Liver (tissue), 9 donors: ENCODE data around the gene MYCL. TPM values are rescaled to one million over a fixed set of nuclear protein-coding genes. Genes with fewer than 3 reads are reported as not detected.

ENCODE experiments used
- DNase-seq: peaks from one replicate; pipeline ENCODE4 v3.0.0-alpha.2; 2017; ENCODE audit warnings: low spot score
- H3K27ac ChIP-seq, 2 donors: one replicate each; pipeline ENCODE4 v1.7.0; 2013; ENCODE audit warnings: inconsistent platforms in 2 of 2, low read length in 2 of 2, control low read depth in 1 of 2, low read depth in 1 of 2, mild to moderate bottlenecking in 1 of 2
- H3K27me3 ChIP-seq, 4 donors: one replicate each; pipeline versions ENCODE4 v1.6.1 to v1.7.0; 2013; ENCODE audit warnings: low read length in 3 of 4, inconsistent platforms in 1 of 4, mild to moderate bottlenecking in 1 of 4, moderate library complexity in 1 of 4; ENCODE audit not compliant: control insufficient read depth in 4 of 4, insufficient read depth in 4 of 4
- H3K36me3 ChIP-seq, 4 donors: one replicate each; pipeline versions ENCODE4 v1.6.1 to v1.7.0; 2013; ENCODE audit warnings: low read length in 3 of 4, mild to moderate bottlenecking in 3 of 4, low read depth in 1 of 4, moderate library complexity in 1 of 4; ENCODE audit not compliant: control insufficient read depth in 4 of 4, insufficient read depth in 3 of 4
- H3K4me1 ChIP-seq, 4 donors: one replicate each; pipeline versions ENCODE4 v1.6.1 to v1.7.0; 2013; ENCODE audit warnings: low read length in 3 of 4, mild to moderate bottlenecking in 3 of 4, moderate library complexity in 1 of 4; ENCODE audit not compliant: control insufficient read depth in 4 of 4, insufficient read depth in 4 of 4
- H3K4me3 ChIP-seq, 3 donors: one replicate each; pipeline versions ENCODE4 v1.6.1 to v1.7.0; 2013; ENCODE audit warnings: low read length in 3 of 3, control low read depth in 1 of 3, low read depth in 1 of 3, mild to moderate bottlenecking in 1 of 3
- H3K9ac ChIP-seq, 2 donors: one replicate each; pipeline ENCODE4 v1.7.0; 2013; ENCODE audit warnings: low read length in 2 of 2, mild to moderate bottlenecking in 2 of 2, moderate library complexity in 2 of 2, control low read depth in 1 of 2, low read depth in 1 of 2
- H3K9me3 ChIP-seq, 4 donors: one replicate each; pipeline versions ENCODE4 v1.6.1 to v1.7.0; 2013; ENCODE audit warnings: low read length in 3 of 4; ENCODE audit not compliant: control insufficient read depth in 4 of 4
- ATF3 ChIP-seq: IDR thresholded peaks from 2 replicates; pipeline ENCODE4 v1.6.1; 2016; ENCODE audit warnings: antibody characterized with exemption
- CTCF ChIP-seq: fragments of 150-350 bp; IDR thresholded peaks from 2 replicates; pipeline ENCODE4 v1.5.1; 2017; ENCODE audit warnings: improper control_type of control experiment, low read depth, low read length; ENCODE audit not compliant: missing input control
- FOXA1 ChIP-seq: IDR thresholded peaks from 2 replicates; pipeline ENCODE4 v1.6.1; 2016; ENCODE audit warnings: antibody characterized with exemption
- GABPA ChIP-seq, 2 donors: IDR thresholded peaks in 1 of 2; conservative IDR thresholded peaks in 1 of 2; 2 replicates each; pipeline ENCODE4 v1.6.1; 2016; ENCODE audit warnings: antibody characterized with exemption in 2 of 2, mild to moderate bottlenecking in 1 of 2, moderate library complexity in 1 of 2
- HNF4A ChIP-seq, 2 donors: conservative IDR thresholded peaks; 2 replicates each; pipeline ENCODE4 v1.6.1; 2016; ENCODE audit warnings: antibody characterized with exemption in 2 of 2, mild to moderate bottlenecking in 2 of 2
- JUND ChIP-seq, 2 donors: IDR thresholded peaks; 2 replicates each; pipeline ENCODE4 v1.6.1; 2016; ENCODE audit warnings: antibody characterized with exemption in 2 of 2
- NR2F2 ChIP-seq: IDR thresholded peaks from 2 replicates; pipeline ENCODE4 v1.6.1; 2016; ENCODE audit warnings: antibody characterized with exemption
- RAD21 ChIP-seq, 2 donors: IDR thresholded peaks; 2 replicates each; pipeline ENCODE4 v1.6.1; 2016; ENCODE audit warnings: antibody characterized with exemption in 2 of 2, mild to moderate bottlenecking in 2 of 2
- REST ChIP-seq: IDR thresholded peaks from 2 replicates; pipeline ENCODE4 v1.6.1; 2016; ENCODE audit warnings: antibody characterized with exemption, mild to moderate bottlenecking
- RXRA ChIP-seq, 2 donors: IDR thresholded peaks; 2 replicates each; pipeline ENCODE4 v1.6.1; 2017 to 2018; ENCODE audit warnings: antibody characterized with exemption in 2 of 2, mild to moderate bottlenecking in 1 of 2
- TAF1 ChIP-seq: conservative IDR thresholded peaks from 2 replicates; pipeline ENCODE4 v1.6.1; 2016; ENCODE audit warnings: antibody characterized with exemption, mild to moderate bottlenecking
- WGBS: extraction: QIAGEN DNeasy Blood & Tissue Kit; methylation state at CpG from one replicate; pipeline ENCODE4 v1.1.7; 2013; 5-methylcytosine and 5-hydroxymethylcytosine counted together
- polyA plus RNA-seq, 2 donors: library from polyadenylated mRNA; stranded (reverse) in 1 of 2; unstranded in 1 of 2; fragments of 200-250 nt in 1 of 2; fragments of >200 nt in 1 of 2; fragmentation: Nextera tagmentation in 1 of 2; extraction: Ambion mirVana in 1 of 2; gene quantifications; one replicate each; pipeline versions ENCODE4 v1.2.1 to v1.2.3, GENCODE V29; 2013 to 2015
- total RNA-seq, 2 donors: library from RNA; depleted of rRNA; stranded (reverse); fragments of >200 nt; gene quantifications; one replicate each; pipeline ENCODE4 v1.2.3, GENCODE V29; 2014
- TF ChIP-seq, protein P1 (sequence below): IDR thresholded peaks from 2 replicates; pipeline ENCODE4 v1.6.1; 2016; ENCODE audit warnings: antibody characterized with exemption
- donor health status: healthy.
- donor health status: healthy.
- donor health status: healthy.
- donor health status: healthy.
- donor health status: healthy.

The MYCL gene
- total and polyA plus RNA-seq, 4 donors, result 1.8 to 6.6 (median 2.5) TPM

- TF ChIP-seq REST (no peak), RXRA (IDR thresholded peaks at IDR 0.05) (no peak)
Observed at GRCh38 chr1:39861003-39861402, 40.7 kb downstream of the MYCL start (continued).

DNA sequence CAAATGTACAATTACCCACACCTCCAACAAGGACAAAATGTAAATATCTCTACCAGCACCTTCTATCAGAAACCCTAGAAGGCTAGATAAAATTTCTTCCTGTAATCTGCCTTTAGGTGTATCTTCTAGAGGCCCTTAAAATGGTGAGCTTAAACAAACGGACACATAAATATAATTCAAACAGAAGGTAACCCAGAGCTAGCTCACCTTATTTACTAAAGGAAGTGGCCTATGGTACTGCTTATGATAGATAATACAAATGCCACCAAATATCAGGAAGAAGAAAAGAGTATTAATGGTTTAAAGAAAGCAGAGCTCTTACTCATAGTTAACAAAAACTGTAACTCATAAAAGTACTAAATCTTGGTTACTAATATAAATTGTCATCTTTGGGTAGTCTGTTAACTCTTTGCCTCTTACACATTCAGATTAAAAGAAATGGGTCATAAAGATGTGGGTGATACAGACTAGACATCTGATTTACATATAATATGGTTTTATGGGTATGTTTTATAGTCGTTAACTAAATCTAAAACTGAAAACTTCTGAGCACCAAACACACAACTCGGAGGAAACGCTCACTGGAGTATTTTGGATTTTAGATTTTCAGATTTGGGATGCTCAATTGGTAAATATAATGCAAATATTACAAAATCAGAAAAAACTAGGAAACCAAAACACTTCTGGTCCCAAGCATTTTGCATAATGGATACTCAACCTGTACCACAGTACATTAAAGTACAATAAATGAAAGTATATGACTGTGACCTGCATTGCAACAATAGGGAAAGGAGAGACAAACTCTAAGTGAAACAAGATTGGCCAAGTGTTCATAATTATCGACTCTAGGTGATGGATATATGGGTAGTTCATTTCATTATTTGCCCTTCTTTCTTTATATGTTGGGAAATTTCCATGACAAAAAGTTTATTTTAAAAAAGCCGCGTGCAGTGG lies 41.6 kb downstream of the MYCL start:
- no peak for DNase-seq
- H3K9me3 ChIP-seq, result no peaks in the 10 kb centered on the region
- no peak overlapping the region for H3K27ac ChIP-seq
- TF ChIP-seq ATF3 (no peak), FOXA1 (no peak), HNF4A (conservative IDR thresholded peaks at IDR 0.05) (no peak), GABPA (IDR thresholded peaks at IDR 0.05 in 1 of 2, conservative IDR thresholded peaks at IDR 0.05 in 1 of 2) (no peak), RAD21 (IDR thresholded peaks at IDR 0.05) (no peak), CTCF (no peak), RXRA (IDR thresholded peaks at IDR 0.05) (no peak)
- TF ChIP-seq, protein P1, sequence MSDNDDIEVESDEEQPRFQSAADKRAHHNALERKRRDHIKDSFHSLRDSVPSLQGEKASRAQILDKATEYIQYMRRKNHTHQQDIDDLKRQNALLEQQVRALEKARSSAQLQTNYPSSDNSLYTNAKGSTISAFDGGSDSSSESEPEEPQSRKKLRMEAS, result no peak
- peaks cover 0 to 3% (median 1%) of the 10 kb centered on the region in 4 donors for H3K36me3 ChIP-seq
- no peaks in the 10 kb centered on the region for H3K4me1 ChIP-seq
- H3K4me3 ChIP-seq, result no peak overlapping the region
- no peak overlapping the region for H3K9ac ChIP-seq
- 92% methylated on average over 7 of the region's 7 CpGs for WGBS
- H3K27me3 ChIP-seq, result no peaks in the 10 kb centered on the region

- no peak for TF ChIP-seq TAF1
- no peak for TF ChIP-seq ATF3
- no peak for TF ChIP-seq JUND (IDR thresholded peaks at IDR 0.05)
- no peak for TF ChIP-seq NR2F2
- TF ChIP-seq, protein P1, result no peak
- peaks cover 0 to under 1% (median 0%) of the 10 kb centered on the region in 4 donors for H3K4me1 ChIP-seq
- no peak overlapping the region for H3K4me3 ChIP-seq
- DNase-seq, result no peak
- peaks cover 0 to 3% (median 0%) of the 10 kb centered on the region in 4 donors for H3K36me3 ChIP-seq
- 86% methylated on average over 3 of the region's 3 CpGs for WGBS
- no peaks in the 10 kb centered on the region for H3K27me3 ChIP-seq
- H3K27ac ChIP-seq, result no peak overlapping the region
- no peaks in the 10 kb centered on the region for H3K9me3 ChIP-seq
- no peak overlapping the region for H3K9ac ChIP-seq
Observed at GRCh38 chr1:39858315-39858714, 43.4 kb downstream of the MYCL start.
